H1 (cell line): ENCODE measurements around the gene SH3RF3.

ENCODE experiments used
- EZH2 ChIP-seq: fragments of 200-600 bp; sonication (generic); IDR thresholded peaks from 2 replicates; pipeline ENCODE4 v1.7.1; 2012; ENCODE audit warnings: low read depth, mild to moderate bottlenecking, moderate library complexity, low read length, inconsistent platforms; ENCODE audit not compliant: severe bottlenecking
- TF ChIP-seq, protein P1 (sequence below), 3 experiments: IDR thresholded peaks; 1 replicate in 2 of 3; 2 replicates in 1 of 3; pipeline versions ENCODE4 v1.5.1 to v1.6.1; 2011; ENCODE audit warnings: low read length in 3 of 3, mild to moderate bottlenecking in 3 of 3, inconsistent platforms in 2 of 3, low read depth in 1 of 3, moderate library complexity in 1 of 3; ENCODE audit not compliant: insufficient read depth in 1 of 3; ENCODE audit errors: control extremely low read depth in 1 of 3

DNA sequence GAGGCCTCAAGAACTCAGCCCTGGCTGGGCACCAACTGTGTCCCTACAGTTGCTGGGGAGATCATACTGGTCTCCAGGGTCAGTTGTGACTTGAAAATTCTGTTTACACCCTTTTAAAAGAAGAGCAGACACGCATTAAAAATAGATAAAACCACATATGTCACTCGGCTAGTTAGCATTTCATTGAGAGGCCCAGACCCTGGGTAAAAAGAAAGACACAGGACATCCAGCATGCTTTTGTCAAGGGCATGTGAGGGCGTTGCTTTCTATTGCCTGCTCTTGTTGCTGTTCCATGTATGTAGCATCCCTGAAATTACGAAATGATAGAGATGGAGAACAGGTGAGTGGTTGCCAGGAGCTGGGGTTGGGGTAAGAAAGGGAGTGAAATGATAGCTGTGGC, 390.5 kb downstream of the SH3RF3 start:
- no peak for TF ChIP-seq EZH2
- TF ChIP-seq, protein P1, sequence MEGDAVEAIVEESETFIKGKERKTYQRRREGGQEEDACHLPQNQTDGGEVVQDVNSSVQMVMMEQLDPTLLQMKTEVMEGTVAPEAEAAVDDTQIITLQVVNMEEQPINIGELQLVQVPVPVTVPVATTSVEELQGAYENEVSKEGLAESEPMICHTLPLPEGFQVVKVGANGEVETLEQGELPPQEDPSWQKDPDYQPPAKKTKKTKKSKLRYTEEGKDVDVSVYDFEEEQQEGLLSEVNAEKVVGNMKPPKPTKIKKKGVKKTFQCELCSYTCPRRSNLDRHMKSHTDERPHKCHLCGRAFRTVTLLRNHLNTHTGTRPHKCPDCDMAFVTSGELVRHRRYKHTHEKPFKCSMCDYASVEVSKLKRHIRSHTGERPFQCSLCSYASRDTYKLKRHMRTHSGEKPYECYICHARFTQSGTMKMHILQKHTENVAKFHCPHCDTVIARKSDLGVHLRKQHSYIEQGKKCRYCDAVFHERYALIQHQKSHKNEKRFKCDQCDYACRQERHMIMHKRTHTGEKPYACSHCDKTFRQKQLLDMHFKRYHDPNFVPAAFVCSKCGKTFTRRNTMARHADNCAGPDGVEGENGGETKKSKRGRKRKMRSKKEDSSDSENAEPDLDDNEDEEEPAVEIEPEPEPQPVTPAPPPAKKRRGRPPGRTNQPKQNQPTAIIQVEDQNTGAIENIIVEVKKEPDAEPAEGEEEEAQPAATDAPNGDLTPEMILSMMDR (IDR thresholded peaks at IDR 0.05; ENCODE audit: control extremely low read depth in 1 of 3, insufficient read depth in 1 of 3, low read depth in 1 of 3, low read length in 3 of 3) = no peak
